HG02588 (cell line): Measurements from ENCODE around the gene RPL19.

ENCODE experiments used
- ATAC-seq: cut with Tn5 transposase; IDR thresholded peaks from one replicate; pipeline ENCODE4 v1.9.1; 2021; ENCODE audit warnings: mild to moderate bottlenecking, moderate library complexity; ENCODE audit not compliant: unreplicated experiment

Gene RPL19

GRCh38 chr17:39196808-39197291 lies 3.2 kb upstream of the RPL19 start:
- ATAC-seq, result no peak

- ATAC-seq, result no peak
These were observed 2.5 kb upstream of the RPL19 start, which contains the start of gene CACNB1 for GRCh38 chr17:39197380-39198185. TSS of gene CACNB1 (minus strand) at chr17:39197669. CDS start at chr17:39197495, 174 bp downstream.

GRCh38 chr17:39198186-39198566 lies 1.9 kb upstream of the RPL19 start:
- ATAC-seq, result no peak

GRCh38 chr17:39199820-39200069 lies 338 bp upstream of the RPL19 start:
- peak; percentile 61 for ATAC-seq

GRCh38 chr17:39200957-39201510 lies 951 bp downstream of the RPL19 start:
- ATAC-seq, result no peak

- no peak for ATAC-seq
These were observed 4.2 kb downstream of the RPL19 start for GRCh38 chr17:39204245-39204644.

- ATAC-seq, result no peak
These were observed 5.0 kb downstream of the RPL19 start for GRCh38 chr17:39205112-39205526.

- no peak for ATAC-seq
These were observed 8.1 kb downstream of the RPL19 start for GRCh38 chr17:39208136-39208535.

- ATAC-seq, result no peak
These were observed 8.8 kb downstream of the RPL19 start for GRCh38 chr17:39208893-39209292.

- ATAC-seq, result no peak
These were observed 9.4 kb downstream of the RPL19 start for GRCh38 chr17:39209317-39210092.

GRCh38 chr17:39210093-39210434 lies 10.0 kb downstream of the RPL19 start:
- ATAC-seq, result no peak

GRCh38 chr17:39212195-39212810 lies 12.2 kb downstream of the RPL19 start:
- no peak for ATAC-seq

GRCh38 chr17:39212841-39213480 lies 12.9 kb downstream of the RPL19 start:
- no peak for ATAC-seq

GRCh38 chr17:39213852-39214251 lies 13.8 kb downstream of the RPL19 start:
- no peak for ATAC-seq

GRCh38 chr17:39217734-39218369 lies 17.8 kb downstream of the RPL19 start:
- no peak for ATAC-seq

- ATAC-seq, result no peak
These were observed 18.8 kb downstream of the RPL19 start for GRCh38 chr17:39218906-39219305.

GRCh38 chr17:39219647-39220154 lies 19.6 kb downstream of the RPL19 start:
- ATAC-seq, result no peak

- no peak for ATAC-seq
These were observed 21.5 kb downstream of the RPL19 start for GRCh38 chr17:39221572-39221971.

- ATAC-seq, result no peak
These were observed 22.1 kb downstream of the RPL19 start for GRCh38 chr17:39222151-39222550.
